H1 (cell line): Measurements from ENCODE around the gene DHRS13. TPM values are rescaled to one million over a fixed set of nuclear protein-coding genes. Genes with fewer than 3 reads are reported as not detected.

Source experiments
- CTCF ChIA-PET: fragments of 300-600 bp; sonication (Branson Sonifier 250); formaldehyde crosslinking; loops from one replicate; lab custom pipeline; 2021; ENCODE audit not compliant: partially characterized antibody; lab: Charles Lee
- POLR2A ChIA-PET: fragments of 300-600 bp; sonication (Branson Sonifier 250); formaldehyde crosslinking; loops from one replicate; lab custom pipeline; 2021; ENCODE audit warnings: inconsistent platforms; ENCODE audit not compliant: partially characterized antibody; lab: Charles Lee
- DNase-seq, 2 experiments: peaks; one replicate each; pipeline versions ENCODE4 v3.0.0 to v3.0.0-alpha.2; 2010 to 2022; ENCODE audit warnings: low spot score in 2 of 2, low read depth in 1 of 2, mixed read lengths in 1 of 2
- FAIRE-seq: peaks from 2 replicates; lab custom pipeline; 2011; peaks lifted over from hg19 to GRCh38; lab: Jason Lieb, UNC
- H2AFZ ChIP-seq: 2 replicates; pipeline ENCODE4 v1.8.1; 2012; ENCODE audit warnings: low read length, inconsistent platforms
- H2AK5ac ChIP-seq: 2 replicates; pipeline ENCODE4 v1.6.1; 2013; ENCODE audit warnings: low read depth, low read length
- H2BK120ac ChIP-seq: replicated peaks from 2 replicates; pipeline ENCODE3; 2013; ENCODE audit warnings: low read depth, low read length, inconsistent platforms
- H2BK12ac ChIP-seq: 2 replicates; pipeline ENCODE4 v1.6.1; 2013; ENCODE audit warnings: low read depth, low read length
- H2BK15ac ChIP-seq: 2 replicates; pipeline ENCODE4 v1.6.1; 2013; ENCODE audit warnings: low read length
- H2BK20ac ChIP-seq: 2 replicates; pipeline ENCODE4 v1.6.1; 2013; ENCODE audit warnings: low read length
- H2BK5ac ChIP-seq: 2 replicates; pipeline ENCODE4 v1.6.1; 2013; ENCODE audit warnings: low read depth, low read length
- H3K14ac ChIP-seq: 2 replicates; pipeline ENCODE4 v1.6.1; 2013; ENCODE audit warnings: inconsistent platforms; ENCODE audit not compliant: insufficient read length
- H3K18ac ChIP-seq: 2 replicates; pipeline ENCODE4 v1.6.1; 2013; ENCODE audit warnings: low read length; ENCODE audit errors: extremely low read depth
- H3K23ac ChIP-seq: 2 replicates; pipeline ENCODE4 v1.6.1; 2013; ENCODE audit warnings: inconsistent platforms; ENCODE audit not compliant: insufficient read length
- H3K23me2 ChIP-seq: 2 replicates; pipeline ENCODE4 v1.6.1; 2013; ENCODE audit warnings: low read depth, low read length
- H3K27ac ChIP-seq: 2 replicates; pipeline ENCODE4 v1.6.1; 2011; ENCODE audit warnings: low read depth, low read length, inconsistent platforms
- H3K27me3 ChIP-seq, 4 experiments: replicated peaks in 1 of 4; 1 replicate in 1 of 4; 2 replicates in 3 of 4; pipeline versions ENCODE4 v1.6.1 to v1.8.1; 2011 to 2013; ENCODE audit warnings: low read length in 3 of 4, mild to moderate bottlenecking in 3 of 4, inconsistent platforms in 2 of 4, mixed read lengths in 2 of 4, moderate library complexity in 1 of 4; ENCODE audit not compliant: control insufficient read depth in 3 of 4, insufficient read depth in 3 of 4; ENCODE audit errors: extremely low read depth in 1 of 4
- H3K36me3 ChIP-seq, 4 experiments: 2 replicates each; pipeline versions ENCODE4 v1.6.1 to v1.8.1; 2011 to 2013; ENCODE audit warnings: mild to moderate bottlenecking in 4 of 4, low read length in 3 of 4, moderate library complexity in 2 of 4, control low read depth in 1 of 4, inconsistent platforms in 1 of 4; ENCODE audit not compliant: insufficient read depth in 4 of 4, control insufficient read depth in 2 of 4
- H3K4ac ChIP-seq: replicated peaks from 2 replicates; pipeline ENCODE3; 2013; ENCODE audit warnings: low read length, low read depth, mixed read lengths, inconsistent platforms; ENCODE audit not compliant: insufficient read length
- H3K4me1 ChIP-seq, 4 experiments: replicated peaks in 1 of 4; 1 replicate in 1 of 4; 2 replicates in 3 of 4; pipeline versions ENCODE4 v1.6.1 to v1.8.1; 2011 to 2013; ENCODE audit warnings: low read length in 3 of 4, inconsistent platforms in 2 of 4, mixed read lengths in 1 of 4; ENCODE audit not compliant: insufficient read depth in 4 of 4, control insufficient read depth in 3 of 4
- H3K4me2 ChIP-seq, 2 experiments: 2 replicates each; pipeline versions ENCODE4 v1.6.1 to v1.8.1; 2011 to 2013; ENCODE audit warnings: low read depth in 2 of 2, low read length in 2 of 2, control low read depth in 1 of 2, inconsistent platforms in 1 of 2, mild to moderate bottlenecking in 1 of 2; ENCODE audit not compliant: insufficient read depth in 1 of 2
- H3K4me3 ChIP-seq, 4 experiments: fragments of 200-600, 300-600 bp in 1 of 4; sonication (generic), shearing (Covaris generic), sonication (Bioruptor Twin) in 1 of 4; 2 replicates each; pipeline versions ENCODE4 v1.5.1 to v1.8.1; 2011 to 2016; ENCODE audit warnings: low read length in 4 of 4, low read depth in 3 of 4, control low read depth in 2 of 4, inconsistent platforms in 2 of 4, mild to moderate bottlenecking in 2 of 4, mixed read lengths in 1 of 4, moderate library complexity in 1 of 4; ENCODE audit not compliant: insufficient read depth in 2 of 4; ENCODE audit errors: extremely low read depth in 1 of 4
- H3K56ac ChIP-seq: replicated peaks from 2 replicates; pipeline ENCODE3; 2013; ENCODE audit warnings: low read depth, mild to moderate bottlenecking, mixed read lengths, low read length, inconsistent platforms; ENCODE audit not compliant: insufficient read length
- H3K79me1 ChIP-seq: 2 replicates; pipeline ENCODE4 v1.6.1; 2013; ENCODE audit warnings: low read depth, low read length, control low read depth
- H3K79me2 ChIP-seq, 2 experiments: 2 replicates each; pipeline versions ENCODE4 v1.6.1 to v1.8.1; 2012 to 2013; ENCODE audit warnings: low read length in 2 of 2, mild to moderate bottlenecking in 2 of 2, inconsistent platforms in 1 of 2; ENCODE audit not compliant: insufficient read depth in 2 of 2, control insufficient read depth in 1 of 2
- H3K9ac ChIP-seq, 4 experiments: replicated peaks in 1 of 4; 1 replicate in 1 of 4; 2 replicates in 3 of 4; pipeline versions ENCODE4 v1.6.1 to v1.8.1; 2011 to 2013; ENCODE audit warnings: low read depth in 3 of 4, low read length in 3 of 4, control low read depth in 2 of 4, mild to moderate bottlenecking in 2 of 4, moderate library complexity in 2 of 4, inconsistent platforms in 1 of 4; ENCODE audit errors: extremely low read depth in 1 of 4
- H3K9me3 ChIP-seq, 2 experiments: 2 replicates each; pipeline versions ENCODE4 v1.6.1 to v1.8.1; 2012 to 2013; ENCODE audit warnings: mild to moderate bottlenecking in 2 of 2, moderate library complexity in 2 of 2, control low read depth in 1 of 2, inconsistent platforms in 1 of 2, low read depth in 1 of 2, low read length in 1 of 2, mixed read lengths in 1 of 2; ENCODE audit not compliant: insufficient read depth in 2 of 2
- H4K20me1 ChIP-seq, 2 experiments: replicated peaks in 1 of 2; 2 replicates each; pipeline versions ENCODE3 to v1.8.1; 2011 to 2013; ENCODE audit warnings: inconsistent platforms in 2 of 2, low read length in 2 of 2, mild to moderate bottlenecking in 1 of 2; ENCODE audit not compliant: insufficient read depth in 2 of 2, control insufficient read depth in 1 of 2
- H4K5ac ChIP-seq: 2 replicates; pipeline ENCODE4 v1.6.1; 2013; ENCODE audit warnings: low read length, low read depth, mixed read lengths, inconsistent platforms; ENCODE audit not compliant: insufficient read length
- H4K8ac ChIP-seq: 2 replicates; pipeline ENCODE4 v1.8.0; 2013; ENCODE audit warnings: mild to moderate bottlenecking, moderate library complexity, low read length, inconsistent platforms; ENCODE audit not compliant: insufficient read depth; ENCODE audit errors: extremely low read depth
- H4K91ac ChIP-seq: replicated peaks from 2 replicates; pipeline ENCODE3; 2013; ENCODE audit warnings: low read length, mixed read lengths, inconsistent platforms; ENCODE audit not compliant: insufficient read length
- CHD2 ChIP-seq: IDR thresholded peaks from 2 replicates; pipeline ENCODE4 v1.6.1; 2012; ENCODE audit warnings: low read length, improper control_type of control experiment
- JUN ChIP-seq: IDR thresholded peaks from 2 replicates; pipeline ENCODE4 v1.6.1; 2011; ENCODE audit warnings: low read depth, mild to moderate bottlenecking, improper control_type of control experiment, low read length
- WGBS, 2 experiments: shearing (Covaris generic) in 1 of 2; methylation state at CpG; one replicate each; pipeline versions ENCODE4 v1.1.6 to v1.1.7; 2013 to 2015; ENCODE audit warnings: low lambda C conversion rate in 2 of 2, mixed read lengths in 2 of 2, inconsistent platforms in 1 of 2, low coverage in 1 of 2, missing lambda C conversion rate in 1 of 2; ENCODE audit not compliant: insufficient replicate concordance in 2 of 2, insufficient coverage in 1 of 2, insufficient read length in 1 of 2; ENCODE audit errors: extremely low coverage in 1 of 2, missing lambda C conversion rate in 1 of 2; 5-methylcytosine and 5-hydroxymethylcytosine counted together
- polyA plus RNA-seq, 7 experiments: library from polyadenylated mRNA; depleted of rRNA in 3 of 7; stranded (reverse) in 5 of 7; unstranded in 2 of 7; fragments of >200 nt in 5 of 7; fragments of 200-250 nt in 2 of 7; gene quantifications; 1 replicate in 5 of 7; 2 replicates in 1 of 7; 4 replicates in 1 of 7; pipeline versions ENCODE4 v1.2.1 to v1.2.3, GENCODE V29; 2011 to 2013; ENCODE audit warnings: missing spikeins in 2 of 7, mixed read lengths in 2 of 7
- total RNA-seq: library from RNA; stranded (reverse); fragmentation: NEBNext Ultra II Directional; extraction: Animal tissue kit (Norgen Biotek cat#: 25700); gene quantifications from 2 replicates; pipeline ENCODE4 v1.2.1, GENCODE V29; 2021

Gene DHRS13
- total and polyA plus RNA-seq, 2 of the 8 experiments (the other 6 are each of a cell fraction or from before 2014, with no cell fraction given), result 23.7 to 30.0 TPM

DNA sequence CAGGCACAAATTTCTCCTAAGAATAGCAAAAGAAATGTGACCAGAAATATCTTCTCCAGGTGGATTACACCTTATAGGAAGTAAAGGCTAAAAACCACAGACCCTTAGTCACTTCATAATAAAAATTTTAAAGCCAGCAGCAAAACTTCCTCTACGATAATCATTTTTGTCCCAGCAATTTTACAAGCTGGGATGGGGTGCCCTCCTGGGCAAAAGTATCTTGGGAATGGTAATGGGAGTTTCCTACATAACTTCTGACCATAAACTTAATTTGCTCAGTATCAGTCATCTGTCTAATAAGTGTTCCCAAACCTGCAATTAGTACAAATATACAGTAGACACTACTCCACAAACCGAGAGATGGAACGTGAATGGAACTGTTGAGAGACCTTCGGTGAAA is 45.5 kb upstream of the DHRS13 start:
- 64% methylated on average over 4 of the region's 4 CpGs; no CpG with 5 or more reads in 1 of the 2 experiments for WGBS, 2 experiments
- Histone ChIP-seq H3K27me3 (no peaks in the 10 kb centered on the region), H4K20me1 (peaks cover 6 to 10% of the 10 kb centered on the region in 2 experiments), H3K4ac (no peak overlapping the region), H3K79me2 (peaks cover 55 to 75% of the 10 kb centered on the region in 2 experiments), H3K9ac (peak overlapping the region in 3 of 4 experiments; percentile 39 to 84 (median 81); a peak in 4 of 7 replicates), H2AK5ac (no peak overlapping the region), H3K9me3 (no peaks in the 10 kb centered on the region), H3K27ac (0 out of 2 replicates have a peak overlapping the region, but pooled peaks have one; percentile 76), H2AFZ (no peak overlapping the region), H3K56ac (no peak overlapping the region), H2BK20ac (no peak overlapping the region), H2BK15ac (peak overlapping the region; percentile 9; the same call in 1 of the 2 replicates), H3K4me2 (peak overlapping the region; percentile 86 to 89), H3K23ac (no peak overlapping the region), H3K79me1 (peaks cover 2% of the 10 kb centered on the region), H2BK5ac (no peak overlapping the region), H3K18ac (no peak overlapping the region), H4K91ac (no peak overlapping the region), H2BK120ac (no peak overlapping the region), H4K8ac (no peak overlapping the region), H3K14ac (no peak overlapping the region), H3K36me3 (peaks cover 0 to 21% (median 2%) of the 10 kb centered on the region in 4 experiments; a peak in 4 of 8 replicates), H2BK12ac (no peak overlapping the region), H4K5ac (no peak overlapping the region), H3K23me2 (peaks cover 9% of the 10 kb centered on the region), H3K4me1 (peaks cover 7 to 13% (median 9%) of the 10 kb centered on the region in 4 experiments; a peak in 5 of 7 replicates), H3K4me3 (peak overlapping the region; percentile 68 to 97 (median 94))
- POLR2A ChIA-PET, result interaction anchor here (0.9 to 6.3 kb wide), 9 partner anchors 8 to 237 kb away, joined by 3 to 73 read pairs (median 15); partner anchors contain the start of genes FLOT2, NEK8, PROCA1 and TLCD1
- TF ChIP-seq JUN, result no peak
- no peak for TF ChIP-seq CHD2
- FAIRE-seq, result no peak
- CTCF ChIA-PET, result interaction anchor here (1.2 to 2.9 kb wide), 3 partner anchors 11 to 185 kb away, joined by 4 to 10 read pairs (median 6); no protein-coding TSS in a partner anchor
- DNase-seq, result no peak
